Measurements from ENCODE around the gene SORBS2. TPM values are rescaled to one million over a fixed set of nuclear protein-coding genes. Genes with fewer than 3 reads are reported as not detected.

Gene SORBS2
- total and polyA plus RNA-seq, 8 donors: 24.2 to 50.8 (median 35.5) TPM

GRCh38 chr4:185600801-185601434 is 211.1 kb downstream of the SORBS2 start:
- Histone ChIP-seq H3K9me3 (no peaks in the 10 kb centered on the region), H3K36me3 (no peaks in the 10 kb centered on the region), H3K27me3 (no peaks in the 10 kb centered on the region), H3K27ac (no peak overlapping the region), H3K4me1 (no peaks in the 10 kb centered on the region), H3K4me3 (no peak overlapping the region)
- ATAC-seq (no peak), DNase-seq (no peak)
- no peak for TF ChIP-seq CTCF (IDR thresholded peaks at IDR 0.05)
- intact Hi-C loops (cut with DNase I): loop anchor here in 1 of 2 donors (10.0 kb wide), 1 partner anchor 296 kb away; no protein-coding TSS in a partner anchor

- DNase-seq (peak in 1 of 4 donors; percentile 13), ATAC-seq (no peak)
- H3K27ac ChIP-seq: no peak overlapping the region
- H3K27me3 ChIP-seq: no peaks in the 10 kb centered on the region
- TF ChIP-seq CTCF (IDR thresholded peaks at IDR 0.05): no peak
- H3K9me3 ChIP-seq: no peaks in the 10 kb centered on the region
- no peak overlapping the region for H3K4me3 ChIP-seq
- intact Hi-C loops (cut with DNase I): loop anchor here in 1 of 2 donors (10.0 kb wide), 2 partner anchors 125 to 295 kb away; partner anchors contain the start of gene CCDC110
- H3K4me1 ChIP-seq: no peaks in the 10 kb centered on the region
- H3K36me3 ChIP-seq: no peaks in the 10 kb centered on the region
Measured at GRCh38 chr4:185599553-185600243, 212.3 kb downstream of the SORBS2 start.

- Histone ChIP-seq H3K4me1 (no peaks in the 10 kb centered on the region), H3K4me3 (no peak overlapping the region), H3K27me3 (no peaks in the 10 kb centered on the region), H3K9me3 (no peaks in the 10 kb centered on the region), H3K27ac (no peak overlapping the region), H3K36me3 (no peaks in the 10 kb centered on the region)
- intact Hi-C loops (cut with DNase I): loop anchor here in 1 of 2 donors (10.0 kb wide), 1 partner anchor 124 kb away; the partner anchor contains the start of gene CCDC110
- ATAC-seq (no peak), DNase-seq (peak in 1 of 4 donors; percentile 60)
- no peak for TF ChIP-seq CTCF (IDR thresholded peaks at IDR 0.05)
Measured at GRCh38 chr4:185598846-185599552, 213.0 kb downstream of the SORBS2 start.

GRCh38 chr4:185597532-185598188 is 214.3 kb downstream of the SORBS2 start:
- peak in 3 of 4 donors; percentile 52 to 88 (median 75) for DNase-seq
- Histone ChIP-seq H3K4me1 (no peaks in the 10 kb centered on the region), H3K36me3 (no peaks in the 10 kb centered on the region), H3K27me3 (no peaks in the 10 kb centered on the region), H3K27ac (no peak overlapping the region), H3K9me3 (no peaks in the 10 kb centered on the region), H3K4me3 (no peak overlapping the region)
- TF ChIP-seq CTCF (IDR thresholded peaks at IDR 0.05): peak; percentile 90 to 99
- intact Hi-C loops (cut with DNase I): loop anchor here in 1 of 2 donors (10.0 kb wide), 1 partner anchor 123 kb away; the partner anchor contains the start of gene CCDC110
- peak; percentile 96 for ATAC-seq
